ENCODE measurements around the gene SIN3B.

Gene SIN3B

DNA sequence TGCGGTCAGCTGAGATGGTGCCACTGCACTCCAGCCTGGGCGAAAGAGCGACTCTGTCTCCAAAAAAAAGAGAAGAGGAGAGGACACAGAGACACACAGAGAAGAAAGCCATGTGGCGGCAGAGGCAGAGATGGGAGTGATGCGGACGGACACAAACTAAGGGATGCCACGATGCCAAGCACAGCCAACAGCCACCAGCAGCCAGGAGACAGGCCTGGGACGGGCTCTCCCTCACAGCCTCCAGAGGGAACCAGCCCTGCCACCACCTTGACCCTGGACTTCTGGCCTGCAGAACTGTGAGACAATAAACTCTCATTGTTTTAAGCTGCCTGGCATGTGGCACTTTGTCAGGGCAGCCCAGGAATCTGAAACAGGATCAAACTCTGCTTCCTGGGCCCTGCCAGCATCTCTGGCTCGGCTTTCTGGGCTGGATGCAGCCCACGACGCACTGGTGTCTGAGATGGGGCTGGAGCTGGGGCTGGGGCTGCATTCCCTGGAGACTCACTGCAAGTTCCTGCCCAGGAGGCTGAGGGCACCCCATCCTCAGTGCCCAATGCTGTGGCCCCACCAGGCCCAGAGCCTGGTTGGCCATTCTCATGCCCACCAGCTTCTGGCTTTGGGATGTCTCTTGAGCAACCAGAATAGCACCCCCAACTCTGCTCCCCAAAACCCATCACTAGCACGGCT lies 62.6 kb downstream of the SIN3B start:
- no peak for DNase-seq

DNA sequence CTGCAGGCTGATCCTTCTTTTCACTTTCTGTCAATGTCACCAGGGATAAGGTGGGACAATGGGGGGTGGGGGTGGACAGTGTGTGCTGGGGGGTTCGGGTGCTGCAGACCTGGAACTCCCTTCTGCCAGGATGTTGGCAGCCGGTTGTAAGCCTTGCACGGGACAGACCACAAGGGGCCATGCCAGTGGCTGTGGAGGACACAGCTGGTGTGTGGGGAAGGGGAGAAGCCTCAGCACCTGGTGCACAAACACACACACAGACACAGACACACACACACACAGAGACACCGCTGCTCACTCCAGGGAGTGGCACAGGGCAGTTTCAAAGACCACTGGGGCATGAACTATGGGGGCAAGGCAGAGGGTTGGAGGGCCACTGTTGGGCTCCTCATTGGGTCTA lies 63.2 kb downstream of the SIN3B start:
- no peak for DNase-seq

DNA sequence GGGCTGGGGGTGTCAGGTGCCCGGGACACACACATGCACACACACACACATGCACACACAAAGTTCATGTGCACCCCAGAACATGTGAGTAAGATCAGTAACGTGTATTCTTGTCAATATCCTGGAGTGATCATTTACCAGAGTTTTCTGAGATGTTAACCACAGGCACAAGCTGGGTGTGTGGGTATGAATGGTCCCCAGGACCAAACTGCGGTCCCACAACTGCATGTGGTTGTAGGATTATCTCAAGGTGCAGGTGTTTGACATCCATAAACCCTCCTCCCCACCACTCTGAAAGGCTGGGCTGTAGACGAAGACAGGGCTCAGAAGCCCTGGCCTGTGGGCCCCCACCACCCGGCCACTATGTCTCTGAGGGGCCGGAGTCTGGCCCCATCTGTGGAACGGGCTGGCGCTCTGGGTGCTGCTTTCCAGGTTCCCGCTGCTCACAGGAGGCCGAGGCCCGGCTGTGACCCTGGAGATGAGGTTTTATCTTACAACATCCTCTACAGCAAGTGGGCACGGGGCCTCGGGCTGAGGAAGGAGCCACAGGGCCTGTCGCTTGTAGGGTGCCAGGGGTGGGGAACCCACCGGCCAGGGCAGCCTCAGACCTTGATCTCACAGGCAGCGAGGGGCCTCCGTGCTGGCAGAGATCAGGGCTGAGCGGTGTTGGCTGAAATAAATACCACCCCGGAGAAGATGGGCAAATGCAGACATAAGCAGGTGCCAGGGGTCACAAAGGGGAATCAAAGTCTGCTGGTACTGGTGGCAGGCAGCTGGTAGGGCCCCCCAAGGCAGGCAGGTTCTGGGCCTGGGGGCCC lies 63.9 kb downstream of the SIN3B start:
- DNase-seq: no peak

DNA sequence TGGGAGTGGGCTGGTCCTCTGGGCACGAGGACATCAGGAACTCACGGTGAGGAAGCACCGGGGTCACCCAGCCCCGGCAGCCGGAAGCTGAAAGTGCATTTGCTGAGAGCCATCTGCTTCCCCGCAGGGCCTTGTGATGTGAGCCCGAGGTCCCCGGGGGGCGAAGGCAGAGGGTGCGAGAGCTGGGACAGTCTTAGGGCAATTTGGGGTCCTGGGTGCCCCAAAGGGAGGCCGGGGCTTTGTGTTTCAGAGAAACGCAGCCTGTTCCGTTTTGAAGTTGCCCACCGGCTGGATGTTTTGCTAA lies 64.4 kb downstream of the SIN3B start:
- no peak for DNase-seq

DNA sequence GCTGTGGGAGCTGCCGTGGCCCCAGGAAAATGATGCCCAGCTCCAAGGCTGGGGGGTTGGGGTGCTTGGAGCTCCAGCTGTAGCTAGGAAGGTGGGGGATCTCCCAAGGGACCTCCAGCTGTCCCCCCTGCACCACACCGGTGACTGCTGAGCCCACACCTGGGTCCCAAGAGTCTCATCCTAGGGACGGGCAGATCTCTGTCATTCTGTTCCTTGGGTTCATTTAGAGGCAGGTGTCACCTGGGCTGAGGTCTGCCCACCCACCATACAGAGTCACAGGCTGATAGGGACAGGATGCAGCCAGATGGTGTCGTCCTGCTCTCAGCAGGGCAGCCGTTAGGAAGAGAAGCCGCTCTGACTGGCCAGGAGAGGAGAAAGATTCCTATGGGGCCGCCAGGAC lies 64.9 kb downstream of the SIN3B start:
- DNase-seq: no peak

DNA sequence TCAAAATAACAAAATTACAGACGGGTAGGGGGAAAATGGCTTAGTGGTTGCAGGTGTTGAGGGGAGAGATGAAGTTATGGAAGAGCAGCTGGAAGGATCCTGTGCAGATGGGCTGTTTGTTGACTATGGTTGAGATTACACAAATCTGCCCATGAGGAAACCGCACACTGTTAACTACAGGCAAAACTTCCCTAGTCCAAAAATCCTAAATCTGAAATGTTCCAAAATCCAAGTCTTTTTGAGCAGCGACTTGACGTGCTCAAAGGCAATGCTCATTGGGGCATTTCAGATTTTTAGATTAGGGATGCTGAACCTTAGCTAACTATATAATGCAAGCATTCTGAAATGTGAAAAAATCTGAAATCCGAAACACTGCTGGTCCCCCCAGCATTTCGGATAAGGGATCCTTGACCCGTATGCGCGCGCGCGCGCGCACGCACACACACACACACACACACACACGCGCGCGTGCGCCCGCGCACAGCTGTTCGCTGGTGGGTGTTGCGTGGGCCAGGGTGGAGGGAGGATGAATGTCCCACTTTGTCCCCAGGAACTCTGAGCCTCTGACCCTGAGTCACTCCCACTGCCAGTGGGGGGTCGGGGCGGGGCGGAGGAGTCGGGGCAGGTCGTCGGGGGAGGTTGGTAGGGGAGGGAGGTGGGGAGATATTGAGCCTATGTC lies 66.4 kb downstream of the SIN3B start:
- no peak for DNase-seq

DNA sequence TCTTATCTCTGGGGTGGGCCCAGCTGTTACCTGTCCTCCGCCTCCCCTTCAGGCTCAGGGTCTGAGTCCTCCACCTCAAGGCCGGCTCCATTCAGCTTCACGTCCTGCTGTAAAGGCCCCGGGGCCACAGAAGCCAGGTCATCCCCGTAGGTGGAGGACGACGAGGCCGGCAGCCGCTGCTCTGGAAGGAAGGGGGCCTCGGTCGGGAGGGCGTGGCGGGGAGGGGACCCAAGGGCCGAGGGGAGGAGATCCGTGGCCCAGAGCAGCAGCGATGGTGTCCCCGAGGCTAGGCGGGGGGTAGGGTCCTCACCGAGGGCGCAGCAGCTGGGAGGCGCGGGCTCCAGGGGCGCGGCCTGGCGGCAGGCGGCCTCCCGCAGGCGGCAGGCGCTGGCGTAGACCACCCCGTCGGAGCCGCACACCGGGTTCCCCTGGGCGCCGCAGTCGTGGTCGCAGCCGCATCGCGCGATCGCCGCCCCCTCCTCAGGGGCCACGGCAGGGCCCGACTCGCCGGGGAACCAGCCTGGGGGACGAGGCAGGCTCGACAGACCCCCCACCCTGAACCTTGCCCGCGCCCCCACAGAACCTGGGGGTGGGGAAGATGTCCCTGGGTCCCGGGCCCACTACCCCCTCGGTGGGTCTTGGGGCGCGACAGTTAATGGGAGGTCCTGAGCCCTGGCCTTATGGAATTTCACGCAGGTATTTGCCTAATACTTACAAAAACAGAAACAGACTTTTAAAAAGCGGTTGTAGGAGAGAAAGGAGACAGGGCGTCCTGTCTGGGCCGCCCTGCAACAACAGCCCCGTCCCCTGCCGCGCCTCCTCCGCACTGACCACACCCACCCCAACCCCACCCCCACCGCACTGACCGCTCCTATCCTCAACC lies 67.2 kb downstream of the SIN3B start:
- no peak for DNase-seq

DNA sequence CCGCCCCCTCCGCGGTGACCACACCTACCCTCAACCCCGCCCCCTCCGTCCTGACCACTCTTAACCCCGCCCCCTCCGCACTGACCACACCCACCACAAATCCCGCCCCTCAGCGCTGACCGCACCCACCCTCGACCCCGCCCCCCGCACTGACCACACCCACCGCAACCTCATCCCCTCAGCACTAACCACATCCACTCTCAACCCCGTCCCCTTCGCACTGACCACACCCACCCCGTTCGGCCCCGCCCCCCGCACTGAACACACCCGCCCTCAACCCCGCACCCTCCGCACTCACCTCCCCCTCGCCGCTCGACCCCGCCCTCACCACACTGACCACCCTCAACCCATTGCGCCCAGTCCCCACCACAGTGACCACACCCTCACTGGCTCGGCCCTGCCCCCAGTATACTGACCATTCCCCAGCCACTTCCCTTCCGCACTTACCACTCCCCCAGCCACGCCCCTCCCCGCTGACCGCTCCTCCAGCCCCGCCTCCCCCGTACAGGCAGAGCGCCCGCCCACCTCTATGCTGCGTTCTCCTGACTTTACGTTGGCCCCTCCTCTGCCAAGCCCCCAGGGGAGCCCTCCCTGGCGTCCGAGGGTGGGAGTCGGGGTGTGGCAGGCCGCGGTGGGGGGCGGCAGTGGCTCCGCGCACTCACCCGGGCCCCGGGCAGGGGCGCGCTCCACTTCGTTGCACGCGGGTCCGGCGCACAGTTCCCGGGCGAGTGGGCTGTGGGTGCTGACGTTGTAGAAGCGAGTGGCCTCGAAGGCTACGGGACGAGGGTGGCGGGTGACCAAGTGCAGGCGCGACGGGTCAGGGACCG lies 68.0 kb downstream of the SIN3B start:
- no peak for DNase-seq

DNA sequence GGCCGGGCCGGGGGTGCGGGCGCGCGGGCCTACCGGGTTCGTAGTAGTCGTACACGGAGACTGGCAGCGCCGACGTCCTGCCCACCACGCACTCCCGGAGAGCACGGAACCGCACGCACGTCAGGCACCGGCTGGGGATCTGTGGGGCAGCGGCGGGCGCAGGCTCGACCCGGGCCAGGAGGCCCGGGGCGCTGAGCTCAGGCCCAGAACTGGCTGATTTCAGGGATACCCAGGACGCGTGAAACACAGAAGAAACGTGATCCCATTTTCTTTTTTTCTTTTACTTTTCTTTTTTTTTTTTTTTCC lies 68.6 kb downstream of the SIN3B start:
- no peak for DNase-seq

DNA sequence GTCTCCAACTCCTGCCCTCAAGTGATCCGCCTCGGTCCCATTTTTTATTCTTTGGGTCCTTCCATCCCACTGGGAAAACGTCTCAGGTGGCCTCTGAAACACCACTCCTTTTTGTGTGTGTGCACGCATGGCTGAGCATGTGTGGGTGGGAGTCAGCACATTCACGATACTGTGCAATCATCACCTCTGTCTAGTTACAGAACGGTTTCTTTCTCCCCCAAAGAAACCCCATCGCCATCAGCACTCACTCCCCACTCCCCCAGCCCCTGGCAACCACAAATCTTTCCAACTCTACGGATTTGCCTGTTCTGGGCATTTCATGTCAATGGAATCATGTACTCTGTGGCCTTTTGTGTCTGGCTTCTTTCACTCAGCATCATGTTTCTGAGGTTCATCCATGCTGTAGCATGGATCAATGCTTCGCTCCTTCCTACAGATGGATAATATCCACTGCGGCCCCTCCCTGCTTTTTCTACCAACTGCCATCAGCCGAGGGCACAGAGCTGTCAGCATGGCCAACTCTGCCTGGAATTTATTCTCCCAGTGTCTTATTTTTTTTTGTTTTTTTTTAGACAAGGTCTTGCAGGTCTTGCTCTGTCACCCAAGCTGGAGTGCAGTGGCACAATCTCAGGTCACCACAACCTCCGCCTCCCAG lies 69.3 kb downstream of the SIN3B start:
- no peak for DNase-seq

DNA sequence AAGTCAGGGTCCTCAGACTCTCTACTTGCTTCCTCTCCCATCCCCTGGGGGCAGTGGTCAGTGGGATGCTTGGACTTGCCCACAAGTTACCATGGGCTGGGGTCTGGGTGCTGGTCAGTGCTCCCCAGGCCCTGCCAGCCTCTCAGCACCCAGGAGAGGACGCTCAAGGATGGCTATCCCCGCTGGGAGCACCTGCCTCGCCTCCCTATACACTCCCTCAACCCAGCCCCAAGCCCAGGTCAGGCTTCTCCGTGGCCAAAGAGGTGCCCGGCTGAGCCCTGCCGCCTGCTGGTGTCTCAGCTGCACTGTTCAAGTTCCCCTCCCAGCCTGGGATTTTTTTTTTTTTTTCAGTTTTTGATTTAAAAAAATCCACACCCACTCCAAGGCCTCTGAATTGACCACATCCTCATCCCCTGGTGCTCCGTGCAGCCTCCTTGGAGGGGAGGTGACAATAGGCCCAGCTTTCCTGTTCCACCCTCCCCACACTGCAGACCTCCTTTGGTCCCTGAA lies 70.4 kb downstream of the SIN3B start:
- DNase-seq: no peak

DNA sequence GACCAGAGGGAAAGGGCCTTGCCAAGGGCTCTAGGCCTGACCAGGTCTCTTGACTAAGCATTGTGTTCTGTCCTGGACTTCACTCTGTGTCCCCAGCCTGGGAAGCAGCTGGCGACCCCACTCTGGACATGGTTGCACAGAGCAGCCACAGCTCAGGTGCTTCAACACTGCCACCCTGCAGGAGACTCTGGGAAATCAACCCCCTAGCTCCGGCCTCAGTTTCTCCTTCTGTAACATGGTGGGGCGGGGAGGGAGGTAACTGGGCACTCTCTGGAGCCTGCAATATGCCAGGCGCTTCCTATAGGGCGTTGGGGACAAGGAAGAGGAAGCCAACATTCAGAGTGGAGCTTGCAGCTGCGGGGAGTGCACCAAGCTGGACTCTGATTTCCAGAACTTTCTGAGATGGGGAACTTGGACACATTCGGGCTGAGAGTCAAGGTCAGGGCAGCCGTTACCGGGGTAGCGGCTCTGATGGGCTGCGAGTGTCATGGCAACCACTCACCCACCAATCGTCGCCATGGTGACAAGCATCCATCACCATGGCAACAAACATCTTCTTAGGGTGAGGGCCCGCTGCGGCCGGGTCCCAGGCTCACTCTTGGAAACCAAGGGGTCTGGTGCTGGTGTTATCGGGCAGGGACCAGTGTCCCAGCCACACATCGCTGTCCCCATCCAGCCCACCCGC lies 72.4 kb downstream of the SIN3B start:
- DNase-seq: no peak

DNA sequence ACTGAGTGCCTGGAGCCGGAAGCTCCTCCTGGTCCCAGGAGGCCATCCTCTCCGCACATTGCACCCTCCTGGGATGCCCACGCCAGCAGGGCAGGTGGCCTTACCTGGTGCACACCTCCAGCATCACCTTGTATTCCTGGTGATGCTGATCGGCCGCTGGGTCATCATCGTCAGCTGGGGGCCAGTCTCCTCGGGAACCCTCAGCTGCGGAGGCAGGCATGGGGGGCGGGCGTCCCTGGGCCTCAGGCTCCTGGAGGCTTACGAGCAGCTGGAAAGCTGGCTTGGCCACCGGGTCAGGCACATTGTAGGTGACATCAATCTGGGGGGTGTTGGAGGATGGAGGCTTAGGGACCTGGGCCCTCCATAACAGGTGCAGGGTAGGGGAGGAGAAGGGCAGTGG lies 73.3 kb downstream of the SIN3B start:
- DNase-seq: no peak

DNA sequence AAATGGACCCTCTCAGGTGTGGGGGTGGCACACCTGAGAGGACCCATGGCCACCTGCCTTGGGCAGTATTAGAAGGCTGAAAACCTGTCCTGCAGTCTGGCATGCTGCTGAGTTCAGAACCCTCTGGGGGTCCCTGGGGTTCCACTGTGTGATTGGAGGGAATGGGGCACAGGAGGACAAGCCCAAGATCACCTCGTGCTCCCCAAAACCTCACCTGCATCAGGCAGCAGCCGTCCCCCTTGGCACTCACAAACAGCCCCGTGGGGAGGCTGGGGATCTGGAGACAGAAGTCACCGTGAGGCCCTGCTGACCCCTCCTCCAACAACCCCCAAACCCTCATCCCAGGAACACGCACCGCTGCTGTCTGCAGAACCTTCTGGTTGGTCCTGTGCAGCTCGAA lies 74.1 kb downstream of the SIN3B start:
- DNase-seq: no peak

DNA sequence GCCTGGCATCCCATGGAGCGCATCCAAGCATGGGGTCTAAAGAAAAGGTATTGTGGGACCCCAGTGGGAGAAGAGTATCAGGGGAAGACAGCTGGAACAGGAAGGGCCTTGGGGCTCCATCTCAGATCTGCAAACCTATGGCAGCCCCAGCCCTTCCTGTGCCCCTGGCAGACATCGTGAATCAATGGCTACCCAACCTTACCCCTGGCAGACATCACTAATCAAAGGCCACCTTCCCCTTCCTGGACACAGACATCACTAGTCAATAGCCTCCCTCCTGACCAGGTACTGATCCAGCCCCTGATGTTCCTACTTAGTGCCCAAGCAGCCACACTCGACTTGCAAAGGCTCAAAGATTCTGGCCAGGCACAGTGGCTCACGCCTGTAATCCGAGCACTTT lies 75.4 kb downstream of the SIN3B start:
- DNase-seq: no peak

DNA sequence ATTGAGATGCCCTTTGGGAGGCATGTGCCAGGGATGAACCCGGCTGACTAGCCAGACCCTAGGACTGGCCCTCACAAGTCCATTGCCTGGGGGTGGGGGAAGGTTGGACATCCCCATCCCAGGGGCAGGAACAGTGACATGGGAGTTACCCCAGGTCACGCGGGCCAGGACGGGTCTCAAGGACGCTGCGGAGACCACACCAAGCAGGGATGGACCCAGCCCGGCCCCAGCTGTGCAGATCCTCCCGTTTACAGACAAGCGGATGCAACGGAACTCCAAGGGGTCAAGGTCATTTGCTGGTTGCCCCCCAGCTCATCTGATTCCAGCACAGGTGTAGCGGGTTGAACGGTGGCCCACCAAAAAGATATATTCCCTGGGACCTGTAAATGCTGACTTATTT lies 79.6 kb downstream of the SIN3B start:
- no peak for DNase-seq

DNA sequence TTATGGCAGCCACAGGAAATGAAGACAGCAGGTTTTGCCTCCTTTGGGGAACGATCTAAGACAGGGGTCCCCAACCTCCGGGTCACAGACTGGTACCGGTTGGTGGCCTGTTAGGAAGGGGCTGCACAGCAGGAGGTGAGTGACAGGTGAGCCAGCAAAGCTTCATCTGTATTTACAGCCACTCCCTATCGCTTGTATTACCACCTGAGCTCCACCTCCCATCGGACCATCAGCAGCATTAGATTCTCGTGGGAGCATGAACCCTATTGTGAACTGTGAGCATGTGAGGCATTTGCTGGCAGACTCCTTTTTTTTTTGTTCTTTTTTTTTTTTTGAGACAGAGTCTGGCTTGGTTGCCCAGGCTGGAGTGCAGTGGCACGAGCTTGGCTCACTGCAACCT lies 81.8 kb downstream of the SIN3B start:
- no peak for DNase-seq

DNA sequence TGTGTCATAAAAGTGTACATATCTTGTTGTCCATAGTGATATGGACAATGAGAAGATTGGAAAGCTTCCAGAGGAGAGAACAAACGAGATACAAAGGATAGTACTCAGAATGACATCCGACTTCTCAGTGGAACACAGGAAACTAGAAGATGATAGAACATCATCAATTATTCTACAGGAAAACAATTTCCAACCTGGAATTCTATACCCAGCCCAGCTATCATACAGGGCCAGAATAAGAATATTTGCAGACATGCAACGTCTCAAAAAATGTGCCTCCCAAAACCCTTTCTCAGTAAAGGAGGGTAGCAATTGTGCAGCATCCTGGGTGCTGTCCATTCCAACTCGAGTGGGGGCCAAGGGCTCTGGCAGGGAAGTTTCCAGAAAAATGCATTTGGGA lies 83.6 kb downstream of the SIN3B start:
- DNase-seq: no peak

DNA sequence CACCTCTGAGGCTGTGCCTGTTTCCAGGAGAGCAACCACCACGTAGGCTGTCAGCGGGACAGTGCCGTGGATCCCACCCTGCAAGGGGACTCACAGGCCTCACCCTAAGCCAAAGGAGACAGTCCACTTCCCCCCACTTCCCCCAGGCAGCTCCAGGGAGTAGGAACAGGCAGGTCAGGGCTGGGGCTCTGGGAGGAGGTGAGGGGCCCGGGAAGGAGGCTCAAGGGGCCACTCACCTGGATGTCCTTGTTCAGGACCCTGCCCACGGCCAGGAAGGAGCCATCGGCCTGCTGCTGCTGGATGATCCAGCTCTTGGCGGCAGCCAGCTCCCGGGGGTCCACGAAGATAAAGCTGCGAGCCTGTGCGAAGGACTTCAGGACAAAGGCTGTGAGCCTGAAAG lies 85.2 kb downstream of the SIN3B start:
- DNase-seq: no peak

DNA sequence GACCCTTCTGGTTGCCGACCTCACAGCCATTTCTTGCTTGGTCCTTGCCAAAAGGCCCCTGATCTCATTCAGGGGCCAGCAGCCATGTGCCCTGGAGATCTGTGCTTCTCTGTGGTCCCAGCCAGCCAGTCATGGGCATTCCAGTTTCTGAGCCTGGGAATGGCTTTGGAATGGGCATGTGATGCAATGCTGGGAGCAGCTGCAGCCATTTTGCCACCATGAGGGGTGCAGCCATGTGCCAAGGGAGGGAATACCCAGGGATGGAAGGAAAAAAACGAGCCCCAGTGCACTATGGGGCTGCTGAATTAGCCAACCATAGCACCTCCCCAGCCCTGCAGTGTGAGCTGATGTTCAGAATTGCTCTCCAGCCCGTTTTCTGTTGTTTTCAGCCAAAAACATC lies 85.9 kb downstream of the SIN3B start:
- DNase-seq: no peak

DNA sequence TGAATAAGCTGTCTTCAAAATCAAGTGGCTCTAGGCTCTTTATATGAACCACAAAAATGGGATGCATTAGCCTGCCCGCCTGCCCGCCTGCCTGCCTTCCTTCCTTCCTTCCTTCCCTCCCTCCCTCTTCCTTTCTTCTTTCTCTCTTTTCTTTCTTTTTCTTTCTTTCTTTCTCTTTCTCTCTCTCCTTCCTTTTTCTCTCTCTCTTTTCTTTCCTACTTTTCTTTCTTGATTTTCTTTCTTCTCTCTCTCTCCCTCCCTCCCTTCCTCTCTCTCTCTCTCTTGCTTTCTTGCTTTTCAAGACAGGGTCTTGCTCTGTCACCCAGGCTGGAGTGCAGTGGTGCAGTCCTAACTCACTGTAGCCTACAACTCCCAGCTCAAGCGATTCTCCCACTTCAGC lies 86.5 kb downstream of the SIN3B start:
- no peak for DNase-seq

Data from NCI-H345 (cell line).